ENCODE results near the gene RNU2-1.
"Not testable (repeated sequence)": the region's sequence is repeated elsewhere in the genome, so short reads cannot be mapped to it uniquely, and the experiment has no call there.

The RNU2-1 gene

DNA sequence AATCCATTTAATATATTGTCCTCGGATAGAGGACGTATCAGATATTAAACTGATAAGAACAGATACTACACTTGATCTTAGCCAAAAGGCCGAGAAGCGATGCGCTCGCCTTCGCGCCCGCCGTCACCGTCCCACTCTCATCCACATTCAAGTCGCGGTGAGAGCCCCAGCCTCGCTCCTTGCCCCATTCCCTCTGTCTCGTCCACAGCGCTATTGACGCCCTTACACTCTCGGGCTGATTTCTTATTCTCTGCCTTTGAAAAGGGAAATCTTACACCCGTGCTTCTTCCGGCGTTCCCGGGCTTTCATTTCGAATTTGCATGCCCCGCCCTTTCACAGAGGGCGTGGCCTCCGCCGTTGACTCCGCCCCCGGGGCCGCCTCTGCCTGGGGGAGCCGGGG lies at the start of gene RNU2-1:
TSS of gene RNU2-1 (minus strand) at position 101 of the 400 bp plus-strand sequence.
- not testable (repeated sequence) for DNase-seq (ENCODE audit: low read depth)

GRCh38 chr17:43272914-43273313 lies 39.1 kb upstream of the RNU2-1 start:
- not testable (repeated sequence) for DNase-seq (ENCODE audit: low read depth)

DNA sequence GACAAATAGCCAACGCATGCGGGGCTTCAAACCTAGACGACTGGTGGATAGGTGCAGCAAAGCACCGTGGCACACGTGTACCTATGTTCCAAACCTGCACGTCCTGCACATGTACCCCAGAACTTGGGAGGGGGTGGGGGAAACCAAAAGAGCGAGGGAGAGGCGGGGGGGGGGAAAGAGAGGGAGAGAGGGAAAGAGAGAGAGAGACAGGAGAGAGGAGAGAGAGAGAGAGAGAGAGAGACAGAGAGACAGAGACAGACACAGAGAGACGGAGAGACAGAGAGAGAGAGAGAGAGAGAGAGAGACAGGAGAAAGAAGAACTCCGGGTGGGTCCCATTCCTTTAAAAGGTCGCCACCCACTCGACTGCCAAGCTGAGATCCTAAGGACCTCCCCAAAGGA lies 38.7 kb upstream of the RNU2-1 start:
- DNase-seq (ENCODE audit: low read depth) = not testable (repeated sequence)

- not testable (repeated sequence) for DNase-seq (ENCODE audit: low read depth)
Measured at GRCh38 chr17:43270552-43271504, 37.1 kb upstream of the RNU2-1 start.

- DNase-seq (ENCODE audit: low read depth) = not testable (repeated sequence)
Measured at GRCh38 chr17:43246456-43246855, 12.7 kb upstream of the RNU2-1 start.

- not testable (repeated sequence) for DNase-seq (ENCODE audit: low read depth)
Measured at GRCh38 chr17:43240596-43241352, 7.0 kb upstream of the RNU2-1 start.

DNA sequence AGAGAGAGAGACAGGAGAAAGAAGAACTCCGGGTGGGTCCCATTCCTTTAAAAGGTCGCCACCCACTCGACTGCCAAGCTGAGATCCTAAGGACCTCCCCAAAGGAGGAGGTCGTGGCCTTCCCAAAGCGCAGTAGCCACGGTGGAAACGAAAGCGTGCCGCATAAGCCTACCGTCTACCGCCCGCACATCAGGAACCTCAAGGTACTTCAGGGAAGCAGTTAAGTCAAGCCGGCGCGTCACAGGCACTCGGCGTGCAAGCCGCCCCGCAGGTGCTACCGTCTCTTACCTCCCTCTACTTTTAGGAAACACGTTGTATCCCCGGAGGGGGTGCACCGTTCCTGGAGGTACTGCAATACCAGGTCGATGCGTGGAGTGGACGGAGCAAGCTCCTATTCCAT lies 5.8 kb upstream of the RNU2-1 start:
- DNase-seq (ENCODE audit: low read depth) = not testable (repeated sequence)

GRCh38 chr17:43233263-43233662 lies 514 bp downstream of the RNU2-1 start:
- not testable (repeated sequence) for DNase-seq (ENCODE audit: low read depth)

- not testable (repeated sequence) for DNase-seq (ENCODE audit: low read depth)
Measured at GRCh38 chr17:43232021-43232699, 1.6 kb downstream of the RNU2-1 start.

- not testable (repeated sequence) for DNase-seq (ENCODE audit: low read depth)
Measured at GRCh38 chr17:43231205-43232020, 2.4 kb downstream of the RNU2-1 start.

DNA sequence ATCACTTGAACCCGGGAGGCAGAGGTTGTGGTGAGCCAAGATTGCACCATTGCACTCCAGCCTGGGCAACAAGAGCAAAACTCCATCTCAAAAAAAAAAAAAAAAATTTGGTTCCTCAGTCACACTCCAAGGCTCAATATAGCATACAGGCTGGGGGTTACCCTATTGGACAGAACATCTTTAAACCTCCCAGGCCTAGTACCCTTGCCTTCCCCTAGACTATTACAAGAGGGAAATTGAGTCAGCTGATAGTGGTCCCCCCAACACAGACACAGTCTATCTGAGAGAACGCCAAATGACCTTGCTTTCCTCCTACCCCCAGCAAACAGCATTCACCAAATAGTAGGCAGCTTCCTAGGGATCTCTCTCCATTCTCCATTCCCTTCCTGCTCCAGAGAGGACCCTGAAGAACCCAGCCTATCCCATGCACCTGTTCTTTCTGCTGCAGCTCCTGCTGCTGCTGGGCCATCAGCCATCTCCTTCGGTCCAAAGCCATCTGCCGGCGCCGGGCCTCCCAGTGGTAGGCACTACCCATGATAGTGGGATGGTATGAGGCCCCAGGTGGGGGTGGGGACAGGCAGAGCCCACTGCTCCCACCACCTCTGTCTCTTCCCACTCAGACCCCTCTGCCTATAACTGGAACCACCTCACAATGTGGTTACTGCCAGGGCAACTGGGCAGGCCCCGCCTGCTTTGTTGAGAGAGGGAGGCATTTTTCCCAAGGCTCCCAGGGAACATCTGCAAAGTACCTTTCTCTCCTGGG lies 5.6 kb downstream of the RNU2-1 start, which contains the start of gene CCDC200:
TSS of gene CCDC200 (minus strand) at position 604 of the 763 bp plus-strand sequence. CDS start at position 535, 69 bp downstream.
- not testable (repeated sequence) for DNase-seq (ENCODE audit: low read depth)

- DNase-seq (ENCODE audit: low read depth) = no peak
Measured at GRCh38 chr17:43226393-43226792, 7.4 kb downstream of the RNU2-1 start.

DNA sequence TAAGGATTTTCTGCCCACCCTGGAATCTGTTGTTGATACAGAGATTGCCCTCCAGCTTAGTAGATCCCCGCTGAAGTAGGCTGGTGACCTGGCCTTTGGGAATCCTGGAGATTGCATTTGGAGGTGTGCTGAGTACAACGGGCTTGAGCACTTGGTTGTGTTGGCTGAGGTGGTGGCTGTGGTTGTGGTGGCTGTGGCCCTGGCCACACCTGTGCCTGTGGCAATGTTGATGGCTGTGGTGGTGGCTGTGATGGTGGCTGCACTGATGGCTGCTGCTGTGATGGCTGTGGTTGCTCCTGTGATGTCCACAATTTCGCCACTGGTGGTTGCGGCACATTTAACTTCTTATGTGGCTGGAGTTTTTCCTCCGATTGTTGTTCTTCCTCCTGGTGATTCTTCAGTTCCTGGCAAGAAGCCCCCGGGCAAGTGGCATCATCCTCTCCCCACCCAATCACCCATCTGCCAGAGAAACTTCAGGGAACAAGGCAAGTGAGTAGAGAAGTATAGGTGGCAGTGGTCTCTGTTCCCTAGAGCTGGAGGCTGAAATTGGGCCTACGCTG lies 9.6 kb downstream of the RNU2-1 start:
- DNase-seq (ENCODE audit: low read depth) = no peak

- no peak for DNase-seq (ENCODE audit: low read depth)
Measured at GRCh38 chr17:43220511-43221125, 13.2 kb downstream of the RNU2-1 start.

DNA sequence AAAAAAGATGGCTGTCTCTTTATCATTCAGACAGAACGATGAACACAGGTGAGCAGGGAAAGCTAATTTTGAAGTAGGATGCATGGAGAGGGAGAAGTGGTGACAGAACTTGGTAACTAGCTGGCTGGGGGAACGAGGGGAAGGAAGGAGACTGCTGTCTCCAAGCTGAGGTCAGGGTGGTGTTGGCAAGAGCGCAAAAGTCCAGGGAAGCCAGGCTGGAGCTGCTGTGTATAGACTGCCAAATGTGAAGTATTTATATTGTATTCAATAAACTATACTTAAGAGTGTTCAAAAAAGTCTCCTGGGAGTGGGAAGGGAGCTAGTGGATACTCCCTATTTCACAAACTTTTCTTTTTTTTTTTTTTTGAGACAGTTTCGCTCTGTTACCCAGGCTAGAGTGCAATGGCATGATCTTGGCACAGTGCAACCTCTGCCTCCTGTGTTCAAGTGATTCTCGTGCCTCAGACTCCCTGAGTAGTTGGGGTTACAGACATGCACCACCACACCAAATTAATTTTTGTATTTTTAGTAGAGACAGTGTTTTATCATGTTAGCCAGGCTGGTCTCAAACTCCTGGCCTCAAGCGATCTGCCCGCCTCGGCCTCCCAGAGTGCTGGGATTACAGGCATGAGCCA lies 13.9 kb downstream of the RNU2-1 start:
- no peak for DNase-seq (ENCODE audit: low read depth)

GRCh38 chr17:43219001-43219400 lies 14.8 kb downstream of the RNU2-1 start:
- DNase-seq (ENCODE audit: low read depth) = no peak

DNA sequence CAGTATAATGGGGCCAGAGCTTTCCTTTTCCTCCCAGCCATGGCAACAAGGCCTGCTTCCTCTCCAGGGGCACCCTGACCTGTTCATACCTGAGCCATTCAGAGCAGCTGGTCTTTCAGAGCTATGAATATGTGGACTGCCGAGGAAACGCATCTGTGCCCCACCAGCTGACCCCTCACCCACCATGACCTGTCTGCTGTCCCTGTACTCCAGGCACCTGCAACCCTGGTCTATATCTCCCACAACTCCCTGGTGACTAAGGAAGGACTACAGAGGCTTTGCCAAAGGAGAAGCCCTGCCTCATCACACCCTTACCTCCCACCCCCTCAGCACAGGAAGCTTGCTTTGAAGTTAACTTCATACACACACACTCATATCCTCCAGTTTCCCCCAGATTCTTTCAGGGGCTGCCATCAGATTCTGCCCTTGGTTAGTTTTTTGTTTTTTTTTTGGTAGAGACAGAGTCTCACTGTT lies 16.1 kb downstream of the RNU2-1 start:
- no peak for DNase-seq (ENCODE audit: low read depth)

- no peak for DNase-seq (ENCODE audit: low read depth)
Measured at GRCh38 chr17:43216762-43217613, 16.8 kb downstream of the RNU2-1 start.
